Natural killer cell (primary cell): ENCODE measurements around the gene ST3GAL5. TPM values are rescaled to one million over a fixed set of nuclear protein-coding genes. Genes with fewer than 3 reads are reported as not detected.

Experiments used
- ATAC-seq, 3 donors: fragments of 150-1000 bp in 2 of 3; fragments of 200-7000 bp in 1 of 3; cut with Tn5 transposase; 1 replicate in 1 of 3; 2 replicates in 2 of 3; pipeline ENCODE4 v1.10.0; 2021; ENCODE audit warnings: mild to moderate bottlenecking in 2 of 3, moderate library complexity in 2 of 3
- DNase-seq, 2 donors: peaks; one replicate each; pipeline versions ENCODE4 v3.0.0 to v3.0.0-alpha.2; 2013 to 2021; ENCODE audit warnings: mixed read lengths in 1 of 2
- H3K27ac ChIP-seq: one replicate; pipeline ENCODE4 v1.5.1; 2013; ENCODE audit warnings: mild to moderate bottlenecking, low read length
- H3K27me3 ChIP-seq: one replicate; pipeline ENCODE4 v1.6.1; 2013; ENCODE audit warnings: low read length; ENCODE audit not compliant: control insufficient read depth, insufficient read depth
- H3K36me3 ChIP-seq: one replicate; pipeline ENCODE4 v1.6.1; 2013; ENCODE audit warnings: low read length; ENCODE audit not compliant: control insufficient read depth, insufficient read depth
- H3K4me1 ChIP-seq: one replicate; pipeline ENCODE4 v1.6.1; 2013; ENCODE audit warnings: low read length; ENCODE audit not compliant: control insufficient read depth, insufficient read depth
- H3K4me3 ChIP-seq: one replicate; pipeline ENCODE4 v1.5.1; 2013; ENCODE audit warnings: low read length
- H3K9me3 ChIP-seq: one replicate; pipeline ENCODE4 v1.6.1; 2013; ENCODE audit warnings: low read length; ENCODE audit not compliant: control insufficient read depth, insufficient read depth
- H3K27ac Mint-ChIP-seq, 2 donors: one replicate each; pipeline ENCODE4 v1.8.0; 2022; ENCODE audit warnings: mild to moderate bottlenecking in 2 of 2, mixed read lengths in 2 of 2, moderate library complexity in 1 of 2
- H3K27me3 Mint-ChIP-seq, 2 donors: one replicate each; pipeline ENCODE4 v1.8.0; 2022; ENCODE audit warnings: low read depth in 2 of 2, mixed read lengths in 2 of 2
- H3K36me3 Mint-ChIP-seq: one replicate; pipeline ENCODE4 v1.8.0; 2022; ENCODE audit warnings: mixed read lengths
- H3K4me1 Mint-ChIP-seq, 2 donors: one replicate each; pipeline ENCODE4 v1.8.0; 2022; ENCODE audit warnings: mixed read lengths in 2 of 2
- H3K4me3 Mint-ChIP-seq: one replicate; pipeline ENCODE4 v1.8.0; 2022; ENCODE audit warnings: mild to moderate bottlenecking, moderate library complexity, mixed read lengths
- H3K9me3 Mint-ChIP-seq, 2 donors: one replicate each; pipeline ENCODE4 v1.8.0; 2022; ENCODE audit warnings: mixed read lengths in 2 of 2
- CTCF ChIP-seq: fragments of 200-600 bp; IDR thresholded peaks from one replicate; pipeline ENCODE4 v1.8.0; 2022; ENCODE audit warnings: antibody characterized with exemption
- WGBS: methylation state at CpG from one replicate; pipeline ENCODE4 v1.1.7; 2013; ENCODE audit warnings: missing lambda C conversion rate; ENCODE audit not compliant: insufficient coverage; 5-methylcytosine and 5-hydroxymethylcytosine counted together
- intact Hi-C: fragments of 100-400 bp; cut with micrococcal nuclease; formaldehyde crosslinking; loops from one replicate; pipeline ENCODE4 v1.14.2; 2022
- total RNA-seq, 4 donors: library from RNA; stranded (reverse); fragments of 120-200 nt in 1 of 4; gene quantifications; one replicate each; pipeline versions ENCODE4 v1.2.3 to v1.2.4, GENCODE V29; 2013 to 2022

ST3GAL5 gene
- total RNA-seq, 3 donors from 2014 or later (not counting 1 experiment from before 2014, with no cell fraction given), result 54.6 to 72.4 (median 66.1) TPM

- H3K4me1 ChIP-seq, result peaks cover 32% of the 10 kb centered on the region
- no peak overlapping the region for H3K27ac ChIP-seq
- peak in 1 of 3 donors; percentile 11 for ATAC-seq
- Mint-ChIP-seq H3K4me3 (peak overlapping the region; percentile 35), H3K27me3 (no peaks in the 10 kb centered on the region), H3K9me3 (peaks cover 3 to 6% of the 10 kb centered on the region in 2 donors), H3K27ac (peak overlapping the region; percentile 84 to 88), H3K4me1 (peaks cover 81 to 85% of the 10 kb centered on the region in 2 donors), H3K36me3 (peaks cover 11% of the 10 kb centered on the region)
- intact Hi-C loops, result loop anchor here (2.0 kb wide), 1 partner anchor 18 kb away; no protein-coding TSS in a partner anchor
- H3K27me3 ChIP-seq, result no peaks in the 10 kb centered on the region
- H3K4me3 ChIP-seq, result no peak overlapping the region
- no peak for DNase-seq
- H3K36me3 ChIP-seq, result peaks cover 2% of the 10 kb centered on the region
- H3K9me3 ChIP-seq, result peaks cover 4% of the 10 kb centered on the region
- WGBS, result 75% methylated on average over 9 of the region's 9 CpGs
- TF ChIP-seq CTCF, result no peak
Observed at GRCh38 chr2:85878719-85879370, 9.9 kb downstream of the ST3GAL5 start.

DNA sequence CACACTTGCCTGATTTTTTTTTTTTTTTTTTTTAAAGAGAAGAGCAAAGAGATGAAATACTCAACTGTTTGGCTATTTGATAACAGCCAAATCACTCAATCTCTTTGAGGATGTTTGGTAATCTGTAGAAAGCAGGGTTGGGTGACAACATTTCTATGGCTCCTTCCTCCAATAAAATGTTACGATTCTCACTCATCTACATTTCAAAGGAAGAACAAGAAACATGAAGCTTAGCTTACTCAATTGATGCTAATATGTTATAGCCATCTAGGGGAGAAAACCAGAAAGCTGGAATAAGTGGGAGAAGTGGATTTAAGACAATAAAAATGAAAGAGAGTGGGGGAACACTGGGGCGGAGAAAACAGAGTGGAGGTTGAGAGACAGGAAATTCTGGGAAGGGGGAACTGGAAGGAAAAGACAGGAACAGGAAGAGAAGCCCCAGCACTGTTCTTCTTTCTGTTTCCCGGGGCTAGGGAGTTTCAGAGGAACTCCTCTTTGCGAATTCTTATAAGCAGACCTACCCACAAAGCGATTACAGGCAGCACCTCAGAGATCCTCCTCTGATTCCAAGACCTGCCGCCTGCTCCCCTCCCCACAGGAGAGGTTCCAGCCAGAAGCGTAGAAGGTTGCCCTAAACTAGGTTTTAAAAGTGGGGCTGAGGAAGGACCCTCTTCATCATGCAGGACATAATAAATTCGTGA is 13.3 kb downstream of the ST3GAL5 start:
- intact Hi-C loops, result no loop called here
- H3K4me1 Mint-ChIP-seq, result peaks cover 82 to 94% of the 10 kb centered on the region in 2 donors
- peaks cover 28% of the 10 kb centered on the region for H3K4me1 ChIP-seq
- H3K4me3 Mint-ChIP-seq, result peak overlapping the region; percentile 30
- ATAC-seq (no peak), DNase-seq (no peak)
- WGBS, result 59% methylated on average over 7 of the region's 8 CpGs
- no peak for TF ChIP-seq CTCF
- peaks cover 2% of the 10 kb centered on the region for H3K36me3 ChIP-seq
- no peaks in the 10 kb centered on the region for H3K36me3 Mint-ChIP-seq
- H3K4me3 ChIP-seq, result no peak overlapping the region
- no peaks in the 10 kb centered on the region for H3K9me3 ChIP-seq
- H3K9me3 Mint-ChIP-seq, result no peaks in the 10 kb centered on the region
- no peaks in the 10 kb centered on the region for H3K27me3 Mint-ChIP-seq
- no peaks in the 10 kb centered on the region for H3K27me3 ChIP-seq
- no peak overlapping the region for H3K27ac ChIP-seq
- peak overlapping the region; percentile 56 to 69 for H3K27ac Mint-ChIP-seq

- H3K4me1 Mint-ChIP-seq, result peaks cover 63 to 84% of the 10 kb centered on the region in 2 donors
- ATAC-seq, result peak in 2 of 3 donors; percentile 53 to 55
- H3K36me3 Mint-ChIP-seq, result no peaks in the 10 kb centered on the region
- H3K9me3 ChIP-seq, result no peaks in the 10 kb centered on the region
- TF ChIP-seq CTCF, result peak; percentile 24
- H3K27ac ChIP-seq, result no peak overlapping the region
- H3K4me1 ChIP-seq, result peaks cover 15% of the 10 kb centered on the region
- H3K4me3 ChIP-seq, result no peak overlapping the region
- no peak overlapping the region for H3K4me3 Mint-ChIP-seq
- peak overlapping the region; percentile 1 to 46 for H3K27ac Mint-ChIP-seq
- no peaks in the 10 kb centered on the region for H3K27me3 ChIP-seq
- WGBS, result 86% methylated on average over 4 of the region's 4 CpGs
- no peaks in the 10 kb centered on the region for H3K9me3 Mint-ChIP-seq
- peaks cover 5% of the 10 kb centered on the region for H3K36me3 ChIP-seq
- peak in 1 of 2 donors; percentile 36 for DNase-seq
- intact Hi-C loops, result no loop called here
- H3K27me3 Mint-ChIP-seq, result no peaks in the 10 kb centered on the region
Observed at GRCh38 chr2:85873679-85874078, 15.1 kb downstream of the ST3GAL5 start.
